Astrocyte (in vitro differentiated cells and primary cell): ENCODE results near the gene DDX46. TPM values are rescaled to one million over a fixed set of nuclear protein-coding genes. Genes with fewer than 3 reads are reported as not detected.

Source experiments
- total RNA-seq: library from RNA; stranded (reverse); gene quantifications from 2 replicates; pipeline ENCODE4 v1.2.1, GENCODE V29; 2021

The DDX46 gene
- total RNA-seq, 1 donor from 2014 or later = 43.6 TPM

Other genes with a start within 250 kb of the DDX46 start
- gene JADE2, start 233.1 kb upstream of the DDX46 start, total RNA-seq = 25.3 and 30.3 TPM in 2 replicates
- gene SAR1B, start 126.0 kb upstream of the DDX46 start, total RNA-seq = 63.8 and 64.3 TPM in 2 replicates
- 51.9 and 56.1 TPM in 2 replicates for gene SEC24A, start 110.0 kb upstream of the DDX46 start, total RNA-seq
- gene CAMLG, start 20.2 kb upstream of the DDX46 start, total RNA-seq = 25.7 and 27.7 TPM in 2 replicates
- gene C5orf24, start 87.2 kb downstream of the DDX46 start, total RNA-seq = 88.4 and 96.9 TPM in 2 replicates
- 65.6 and 72.9 TPM in 2 replicates for gene TXNDC15, start 115.6 kb downstream of the DDX46 start, total RNA-seq
- 9.9 and 10.2 TPM in 2 replicates for gene PCBD2, start 146.4 kb downstream of the DDX46 start, total RNA-seq
- gene CATSPER3, start 209.1 kb downstream of the DDX46 start, total RNA-seq = 0.26 and 0.39 TPM in 2 replicates